Ecto neural progenitor cell (in vitro differentiated cells): ENCODE results near the gene TSHZ1.
"Not testable (repeated sequence)": the region's sequence is repeated elsewhere in the genome, so short reads cannot be mapped to it uniquely, and the experiment has no call there.

Source experiments
- DNase-seq: peaks from one replicate; pipeline ENCODE4 v3.0.0-alpha.2; 2018; ENCODE audit warnings: low spot score

Gene TSHZ1

DNA sequence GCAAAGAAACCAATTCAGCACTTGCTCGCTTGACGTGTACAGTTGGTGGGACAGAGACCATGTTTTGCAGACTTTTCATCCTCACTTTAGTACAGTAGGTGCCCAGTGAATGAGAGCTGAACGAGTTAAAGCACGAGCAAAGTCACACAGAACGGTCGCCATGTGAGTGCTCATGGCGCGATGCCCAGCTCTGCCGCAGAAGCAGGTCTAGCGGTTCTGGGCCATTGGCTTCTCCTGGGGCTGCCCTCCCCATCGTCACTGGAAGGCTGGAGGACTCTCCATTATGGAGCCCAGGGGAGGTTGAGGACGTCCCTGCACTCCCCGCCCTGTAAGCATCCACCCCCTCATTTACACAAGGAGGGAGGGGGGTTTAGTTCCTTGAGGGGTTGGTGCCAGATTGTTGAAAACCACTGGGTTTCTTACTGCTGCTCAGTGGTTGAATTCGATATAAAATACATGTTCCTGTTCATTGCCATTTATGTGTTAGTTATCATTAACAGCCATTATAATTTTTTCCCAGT is 26.6 kb upstream of the TSHZ1 start:
- no peak for DNase-seq

DNA sequence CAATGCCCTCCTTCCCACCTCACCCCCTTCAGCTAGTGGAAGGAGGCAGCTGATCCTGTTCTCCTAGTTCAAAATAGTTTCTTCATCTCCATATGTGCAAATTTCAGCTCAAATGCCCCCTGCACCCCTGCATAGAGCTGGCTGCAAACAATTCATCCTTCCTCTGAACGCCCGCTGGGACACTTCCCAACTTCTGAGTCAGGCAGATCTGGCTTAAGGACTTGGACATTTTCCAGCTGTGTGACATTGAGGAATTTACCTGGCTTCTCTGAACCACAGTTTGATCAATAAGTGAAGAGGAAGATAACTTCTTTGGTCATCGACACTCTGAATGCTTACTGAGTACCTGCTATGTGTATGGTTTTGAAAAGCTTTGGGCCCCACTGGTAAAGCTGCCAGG is 25.1 kb upstream of the TSHZ1 start:
- DNase-seq, result no peak

DNA sequence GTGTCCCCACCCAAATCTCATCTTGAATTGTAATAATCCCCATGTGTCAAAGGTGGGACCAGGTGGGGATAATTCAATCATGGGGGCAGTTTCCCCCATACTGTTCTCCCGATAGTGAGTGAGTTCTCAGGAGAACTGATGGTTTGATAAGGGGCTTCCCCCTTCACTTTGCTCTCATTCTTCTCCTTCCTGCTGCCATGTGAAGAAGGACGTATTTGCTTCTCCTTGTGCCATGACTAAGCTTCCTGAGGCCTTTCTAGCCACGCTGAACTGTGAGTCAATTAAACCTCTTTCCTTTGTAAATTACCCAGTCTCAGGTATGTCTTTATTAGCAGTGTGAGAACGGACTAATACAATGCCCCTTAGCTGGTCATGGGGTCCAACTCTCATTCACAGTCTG is 22.9 kb upstream of the TSHZ1 start:
- DNase-seq, result not testable (repeated sequence)

DNA sequence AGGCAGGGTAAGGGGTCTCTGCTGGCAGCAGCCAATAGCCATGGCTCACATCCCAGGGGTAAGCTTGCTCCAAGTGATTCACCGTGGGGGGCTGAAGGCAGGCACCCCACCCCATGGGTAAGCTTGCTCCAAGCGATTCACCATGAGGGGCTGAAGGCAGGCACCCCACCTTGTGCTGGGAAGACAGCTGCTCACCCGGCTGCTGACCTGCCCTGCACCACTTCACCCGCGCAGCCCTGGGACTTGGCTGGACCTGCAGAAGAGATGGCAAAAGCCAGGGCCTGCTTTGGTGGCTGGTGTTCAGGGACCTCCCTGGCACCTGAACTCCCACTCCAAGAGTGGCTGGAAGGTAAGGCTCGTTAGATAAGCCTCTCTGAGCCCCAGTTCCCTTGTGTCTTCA is 20.9 kb upstream of the TSHZ1 start:
- DNase-seq, result no peak

DNA sequence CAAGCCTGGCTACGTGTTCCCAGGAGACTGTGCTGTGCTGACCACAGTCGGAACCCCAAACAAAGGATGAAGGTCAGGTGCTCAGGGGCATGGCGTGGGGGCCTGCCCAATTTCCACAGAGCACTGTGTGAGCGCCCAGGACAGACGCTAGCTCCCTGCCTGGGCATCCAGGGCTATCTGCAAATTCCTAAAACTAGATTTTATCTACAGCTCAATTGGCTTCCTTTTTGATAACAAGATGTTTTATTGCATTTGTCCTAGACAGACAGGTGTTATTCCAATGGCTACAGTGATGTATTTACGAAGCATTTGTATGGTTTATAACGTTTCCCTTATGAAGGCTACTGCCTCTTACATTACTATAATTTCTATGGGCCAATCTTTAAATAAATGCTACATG is 17.7 kb upstream of the TSHZ1 start:
- no peak for DNase-seq

DNA sequence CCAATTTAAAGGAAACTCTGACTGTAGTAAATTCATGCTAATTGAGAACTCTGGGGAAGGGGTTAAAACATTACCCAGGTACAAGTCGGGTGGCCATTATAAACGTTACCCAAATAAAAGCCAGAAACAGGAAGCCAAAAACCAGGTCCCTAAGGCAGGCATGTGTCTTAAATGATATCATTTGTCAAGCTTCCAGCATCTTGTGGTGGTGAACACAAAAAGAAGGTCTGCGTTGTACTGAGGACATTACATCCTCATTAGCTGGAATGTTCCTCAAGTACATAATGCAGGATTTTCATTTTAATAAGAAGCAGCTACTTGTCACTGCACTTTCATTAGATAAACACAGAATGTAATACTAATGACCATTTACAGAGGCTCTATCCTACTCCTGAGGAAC is 12.6 kb upstream of the TSHZ1 start:
- no peak for DNase-seq

DNA sequence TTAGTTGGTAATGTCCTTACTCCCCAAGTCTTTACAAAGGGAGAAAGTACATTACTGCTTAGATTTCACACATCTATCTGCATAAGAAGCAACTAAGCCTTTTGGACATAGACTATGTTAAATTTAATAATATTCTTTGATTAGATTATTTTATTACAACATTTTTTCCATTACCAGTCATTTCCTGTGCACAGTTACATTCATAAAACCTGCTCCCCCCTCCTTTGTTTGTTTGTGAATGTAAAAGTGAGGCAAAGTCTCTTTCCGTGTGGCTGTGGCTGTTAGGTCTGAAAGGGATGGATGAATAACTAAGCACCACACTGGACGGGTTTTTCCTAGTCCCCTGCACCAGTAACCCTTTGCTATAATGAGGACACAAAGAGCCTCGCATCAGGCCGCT is 11.3 kb upstream of the TSHZ1 start:
- no peak for DNase-seq

DNA sequence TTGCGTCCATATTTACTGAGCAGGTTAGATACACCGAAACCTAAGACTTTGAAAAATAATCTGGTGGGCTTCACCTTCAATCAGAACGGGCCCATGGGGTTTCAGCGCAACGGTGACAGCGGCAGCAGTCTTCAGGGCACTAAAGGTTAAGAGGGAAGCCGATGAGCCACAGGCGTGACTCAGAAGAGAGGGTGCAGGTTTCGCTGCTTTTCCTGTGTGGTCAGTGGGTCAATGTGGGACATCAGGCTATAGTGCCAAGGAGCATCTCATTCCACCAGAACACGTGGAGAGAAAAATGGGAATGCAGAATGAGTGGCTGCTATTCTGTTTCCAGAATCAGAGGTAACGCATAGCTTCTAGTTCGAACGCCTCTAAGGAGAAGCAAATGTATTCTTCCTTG is 10.5 kb upstream of the TSHZ1 start:
- no peak for DNase-seq

DNA sequence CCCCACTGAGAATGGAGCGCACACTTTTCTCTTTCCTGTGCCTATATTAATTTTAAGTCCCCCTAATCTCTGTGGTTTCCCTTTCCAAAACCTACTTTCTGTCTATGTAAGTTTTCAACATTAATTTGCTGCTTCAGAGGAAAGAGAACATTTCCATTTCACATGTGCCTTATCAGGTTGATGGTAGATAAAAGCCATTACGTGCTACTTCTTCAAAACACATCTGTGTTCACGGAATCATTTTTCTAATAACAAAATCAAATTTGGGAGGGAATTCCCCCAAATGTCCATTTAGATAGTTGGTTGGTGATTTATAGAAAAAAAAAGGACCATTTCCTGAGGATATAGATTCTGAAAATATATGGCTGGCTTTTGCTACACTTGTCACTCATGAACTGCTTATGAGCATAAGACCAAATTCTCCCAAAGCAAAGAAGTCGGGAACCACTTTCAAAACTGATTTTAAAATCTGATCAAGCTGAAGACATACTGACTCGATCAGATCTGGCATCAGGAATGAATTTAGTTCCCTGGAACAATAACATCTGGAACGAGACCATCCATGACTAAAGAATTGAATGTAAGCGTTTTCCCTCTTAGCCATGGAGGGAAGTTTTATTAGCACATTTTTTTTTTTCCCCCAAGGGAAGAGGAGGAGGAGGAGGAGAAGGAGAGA is 9.9 kb upstream of the TSHZ1 start:
- DNase-seq, result no peak

DNA sequence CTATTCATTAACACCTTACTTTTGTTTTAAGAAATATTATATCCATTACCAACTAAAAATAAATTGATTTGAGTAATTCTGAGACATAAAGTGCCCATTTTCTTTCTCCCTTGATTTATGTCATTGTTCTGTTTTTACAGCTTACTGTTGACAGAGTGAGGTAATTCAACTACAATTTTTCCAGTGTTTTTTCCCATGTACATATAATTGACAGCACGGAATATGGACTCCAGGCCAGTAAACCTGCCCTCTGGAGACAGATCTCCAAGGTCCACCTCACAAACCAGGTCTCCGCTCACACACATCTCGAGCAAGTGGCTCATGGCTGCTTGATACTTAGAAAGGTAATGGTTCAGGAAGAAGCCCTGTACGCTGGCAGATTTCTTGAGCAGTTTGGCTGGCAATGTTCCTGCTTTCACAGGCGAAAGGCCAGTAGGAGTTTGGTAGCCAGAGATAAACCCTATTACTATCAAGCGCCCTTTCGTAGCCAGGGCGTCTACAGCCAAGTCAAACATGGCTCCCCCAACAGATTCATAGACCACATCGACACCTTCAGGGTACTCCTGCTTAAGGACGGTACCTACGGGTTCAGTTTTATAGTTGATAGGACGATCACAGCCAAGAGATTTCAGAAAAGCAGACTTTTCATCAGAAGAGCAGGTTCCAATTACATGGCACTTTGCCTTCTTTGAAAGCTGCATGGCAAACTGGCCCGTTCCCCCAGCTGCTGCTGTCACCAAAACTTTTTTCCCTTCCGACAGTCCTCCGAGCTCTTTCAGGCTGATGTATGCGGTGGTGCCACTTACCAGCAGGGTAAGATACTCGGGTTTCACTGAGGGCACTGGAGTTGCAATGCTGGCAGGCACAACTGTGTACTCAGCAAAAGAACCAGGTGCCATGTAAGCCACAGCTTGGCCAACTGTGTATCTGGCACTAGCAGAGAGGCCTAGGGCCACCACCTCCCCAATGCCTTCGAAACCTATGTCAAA is 9.0 kb upstream of the TSHZ1 start:
- DNase-seq, result no peak

DNA sequence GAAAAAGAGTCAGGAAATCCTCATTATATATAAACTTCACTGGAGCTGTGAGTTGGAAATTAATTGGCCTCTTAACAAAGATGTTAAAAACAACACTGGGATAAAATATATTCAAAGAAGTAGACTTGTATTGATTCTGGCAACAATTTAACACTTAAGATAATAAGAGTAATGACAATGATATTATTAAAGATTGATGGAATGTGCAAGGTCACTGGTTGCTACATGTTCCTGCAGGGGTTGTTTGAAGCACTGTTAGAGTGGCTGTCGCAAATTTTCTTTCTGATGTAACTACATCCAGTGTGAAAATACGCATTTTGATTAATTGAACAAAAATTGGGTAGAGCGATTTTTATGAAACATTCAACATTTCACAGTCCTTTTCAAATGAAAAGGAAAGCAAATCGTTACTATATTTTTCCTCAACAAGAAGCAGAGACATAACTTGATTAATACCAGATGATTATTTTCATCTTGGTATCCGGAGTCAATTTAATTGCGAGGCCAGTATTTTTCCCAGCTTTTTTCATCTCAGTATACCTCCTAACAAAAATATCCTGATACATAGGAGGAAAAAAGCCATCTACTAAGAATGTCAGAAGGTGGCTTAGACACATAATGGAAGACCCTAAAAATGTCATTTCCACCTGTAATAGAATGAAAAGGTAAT is 7.8 kb upstream of the TSHZ1 start:
- no peak for DNase-seq

DNA sequence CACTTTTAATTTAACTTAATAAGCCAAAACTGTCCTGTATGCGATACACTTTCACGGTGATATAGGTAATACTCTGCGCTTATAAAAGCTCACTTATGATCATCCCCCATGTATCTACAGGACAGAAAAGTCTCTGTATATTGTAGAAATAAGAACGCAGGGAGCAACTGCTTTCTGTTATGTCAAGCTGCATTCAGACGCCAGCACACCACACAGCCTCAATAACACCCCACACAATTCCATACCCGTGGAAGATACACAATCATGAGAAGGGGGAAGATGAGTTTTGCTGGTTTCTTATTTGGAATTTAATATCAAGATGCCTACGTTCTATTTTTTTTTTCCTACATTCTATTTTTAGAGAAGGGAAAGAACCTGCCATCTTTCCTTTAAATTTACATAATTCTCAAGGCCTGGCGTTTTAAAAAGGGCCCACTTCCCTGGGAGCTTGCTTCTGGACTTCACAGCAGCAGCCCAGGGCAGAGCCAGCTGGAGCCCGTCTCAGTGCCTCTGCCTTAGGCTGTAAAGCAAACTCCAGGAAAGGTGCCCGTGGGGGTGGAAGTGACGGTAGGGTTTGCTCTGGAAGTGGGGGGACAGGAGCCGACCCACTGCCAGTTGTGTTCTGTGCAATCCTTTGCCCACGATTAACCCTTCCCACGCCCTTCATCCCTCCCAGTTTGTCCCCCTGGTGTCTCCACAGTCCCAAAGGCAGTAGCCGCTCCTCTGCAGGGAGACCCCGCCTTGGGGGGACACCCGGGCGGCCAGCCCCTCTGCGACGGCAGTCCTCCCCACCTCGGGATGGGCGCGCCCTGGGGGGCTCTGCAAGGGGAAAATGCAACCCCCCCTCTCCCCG is 7.0 kb upstream of the TSHZ1 start:
- no peak for DNase-seq

DNA sequence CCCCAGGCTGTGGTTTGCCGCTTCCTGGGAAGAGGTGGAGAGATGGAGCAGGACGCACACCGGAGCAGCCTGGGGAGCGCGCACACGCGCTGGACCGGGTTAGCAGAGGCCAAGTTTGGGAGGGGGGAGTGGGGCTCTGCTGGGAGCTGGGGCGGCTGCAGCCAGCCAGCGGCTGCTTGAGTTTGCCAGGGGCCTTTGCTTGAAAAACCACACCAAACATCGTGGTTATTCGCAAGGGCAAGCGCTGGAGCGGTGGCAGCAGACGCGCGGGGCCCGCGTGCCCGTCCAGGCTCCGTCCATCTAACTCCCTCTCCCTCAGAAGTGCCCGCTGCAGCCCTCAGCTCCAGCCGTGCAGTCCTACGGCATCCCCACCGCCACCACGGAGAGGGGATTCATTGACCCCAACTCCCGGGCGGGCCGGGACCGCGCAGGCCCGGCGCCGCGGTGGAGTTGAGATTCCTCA is 6.3 kb upstream of the TSHZ1 start:
- DNase-seq, result no peak

DNA sequence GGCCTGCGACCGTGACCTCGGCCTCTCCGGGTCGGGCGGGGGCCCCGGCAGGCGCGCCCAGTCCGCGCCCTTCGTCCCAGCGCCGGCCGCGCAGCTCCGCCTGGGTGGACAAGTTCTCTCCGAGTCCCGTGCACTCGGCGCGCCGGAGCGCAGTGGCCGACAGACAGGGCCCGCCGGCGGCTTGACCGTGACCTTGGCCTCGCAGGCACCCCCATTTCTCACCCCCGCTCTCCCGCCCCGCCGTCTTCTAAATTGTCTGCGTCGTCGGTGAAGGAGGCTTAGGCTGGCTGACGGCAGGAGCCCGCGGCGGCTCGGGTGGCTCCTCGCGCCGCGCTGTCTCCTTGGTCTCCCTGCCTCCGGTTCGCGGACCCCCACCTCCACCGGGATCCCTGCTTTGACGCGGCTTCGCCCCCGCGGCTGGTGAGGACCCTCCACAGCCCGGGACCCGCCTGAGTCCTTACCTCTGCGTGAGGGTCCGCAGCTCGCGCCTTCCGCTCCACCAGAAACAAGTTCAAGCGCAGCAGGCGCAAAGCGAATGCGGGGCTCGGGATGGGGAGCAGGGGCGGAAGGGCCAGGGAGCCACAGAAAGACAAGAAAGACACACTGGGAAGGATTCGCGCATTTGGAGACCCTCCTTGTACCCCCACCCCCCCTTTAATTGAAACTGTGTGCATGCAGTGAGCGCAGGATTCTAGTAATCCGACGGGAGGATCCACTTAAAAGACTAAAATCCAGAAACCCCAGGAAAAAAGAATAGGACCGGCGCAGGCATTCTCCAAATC is 5.7 kb upstream of the TSHZ1 start:
- DNase-seq, result no peak

DNA sequence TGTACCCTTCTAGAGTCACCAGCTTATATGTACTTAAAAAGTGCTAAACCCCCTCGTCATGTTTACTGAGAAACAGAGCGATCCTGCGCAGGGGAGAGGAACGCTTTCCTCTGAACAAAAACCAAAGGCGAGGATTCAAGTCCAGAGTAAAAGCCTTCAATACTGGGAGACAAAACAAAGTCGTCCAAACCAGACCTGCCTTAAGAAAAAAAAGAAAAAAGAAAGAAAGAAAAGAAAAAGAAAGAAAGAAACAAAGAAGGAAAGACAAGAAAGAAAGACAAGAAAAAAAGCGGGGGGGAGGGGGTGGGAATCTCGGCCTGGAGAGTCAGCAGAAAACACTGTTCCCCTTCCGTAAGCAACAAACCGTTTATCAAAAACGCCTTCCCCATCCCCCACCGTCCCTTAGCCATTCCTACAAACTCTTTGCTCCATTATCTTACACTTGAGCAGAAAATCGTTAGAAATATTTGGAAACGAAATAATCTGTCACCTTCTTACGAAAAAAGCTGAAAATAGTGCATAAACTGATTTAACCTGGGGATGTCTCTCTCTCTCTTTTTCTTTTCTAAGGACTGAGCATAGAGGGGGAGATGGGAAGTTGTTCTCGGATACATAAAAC is 5.0 kb upstream of the TSHZ1 start:
- DNase-seq, result no peak

DNA sequence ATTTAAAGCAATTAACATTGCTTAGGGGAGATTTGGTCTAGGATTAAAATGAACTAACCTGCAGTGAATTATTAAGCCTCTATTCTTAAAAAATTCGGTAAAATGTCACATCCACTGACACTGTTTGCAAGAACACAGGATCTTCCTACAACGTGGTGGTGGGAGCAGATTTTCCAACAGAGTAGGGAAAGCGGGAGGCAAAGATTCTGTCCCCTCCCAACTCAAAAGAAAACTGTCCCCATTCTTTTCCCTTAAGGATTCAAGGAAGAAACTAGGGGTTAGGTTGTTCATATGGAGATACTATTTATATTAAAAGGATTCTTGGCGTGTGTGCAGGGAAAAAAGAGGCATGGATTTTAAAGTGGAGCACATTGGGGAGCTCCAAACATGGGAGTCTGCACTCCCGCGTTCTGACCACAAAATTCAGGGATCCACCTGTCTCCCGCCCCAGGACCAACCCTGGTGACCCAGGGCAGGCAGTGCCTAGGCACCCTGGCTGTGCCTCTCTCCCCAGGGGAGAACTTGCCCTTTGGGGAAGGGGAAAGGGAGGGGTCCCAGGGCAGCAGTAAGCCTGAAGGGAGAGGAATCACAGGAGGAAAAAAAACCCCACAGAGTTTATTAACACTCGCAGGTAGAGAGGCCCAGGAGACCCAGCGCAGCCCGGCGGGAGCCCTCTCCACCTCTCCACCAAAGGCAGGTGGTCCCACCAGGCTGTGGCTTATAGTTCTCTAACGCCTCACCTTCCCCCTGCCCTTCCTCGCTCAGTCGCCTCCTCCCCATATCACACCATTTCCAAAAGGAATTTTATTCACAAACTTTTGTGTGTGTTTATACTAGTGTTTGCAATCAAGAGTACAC is 3.9 kb upstream of the TSHZ1 start:
- no peak for DNase-seq

DNA sequence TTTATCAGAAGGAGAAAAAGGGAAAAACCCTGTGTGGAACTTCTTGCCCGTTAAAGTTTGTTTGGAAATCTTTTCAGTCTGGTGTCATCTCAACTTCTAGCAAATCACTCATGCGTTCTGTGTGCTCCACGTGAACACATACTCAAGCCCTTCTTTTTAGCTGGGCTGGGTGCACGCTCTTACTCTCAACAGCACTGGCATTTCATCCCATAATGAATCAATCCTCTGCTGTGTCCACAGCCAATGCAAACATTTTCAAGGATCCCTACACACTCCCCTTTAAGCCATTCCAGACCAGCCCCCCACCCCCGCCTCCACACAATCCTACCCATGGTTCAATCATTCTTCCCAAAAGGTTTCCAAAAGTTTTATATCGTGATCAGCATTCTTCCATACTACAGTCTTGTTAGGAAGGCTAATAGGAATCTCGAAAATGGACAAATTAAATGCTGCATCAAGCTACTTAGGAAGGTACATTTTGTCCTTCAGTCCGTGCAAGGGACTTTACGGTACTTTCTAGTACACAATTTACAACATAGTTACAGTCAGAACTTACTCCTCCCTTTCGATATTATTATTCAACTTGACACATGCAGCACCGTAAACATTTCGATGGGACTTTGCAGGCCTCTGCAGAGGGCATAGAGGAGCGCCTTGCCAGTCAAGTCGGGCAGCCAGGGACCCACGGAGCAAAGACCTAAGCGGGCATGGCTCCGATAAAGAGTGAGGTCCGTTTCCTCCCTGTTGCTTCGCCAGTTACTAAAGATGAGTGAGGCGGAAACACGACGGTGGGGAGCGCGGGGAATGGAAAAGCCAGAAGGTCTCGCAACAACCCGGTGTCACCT is 3.1 kb upstream of the TSHZ1 start:
- no peak for DNase-seq

DNA sequence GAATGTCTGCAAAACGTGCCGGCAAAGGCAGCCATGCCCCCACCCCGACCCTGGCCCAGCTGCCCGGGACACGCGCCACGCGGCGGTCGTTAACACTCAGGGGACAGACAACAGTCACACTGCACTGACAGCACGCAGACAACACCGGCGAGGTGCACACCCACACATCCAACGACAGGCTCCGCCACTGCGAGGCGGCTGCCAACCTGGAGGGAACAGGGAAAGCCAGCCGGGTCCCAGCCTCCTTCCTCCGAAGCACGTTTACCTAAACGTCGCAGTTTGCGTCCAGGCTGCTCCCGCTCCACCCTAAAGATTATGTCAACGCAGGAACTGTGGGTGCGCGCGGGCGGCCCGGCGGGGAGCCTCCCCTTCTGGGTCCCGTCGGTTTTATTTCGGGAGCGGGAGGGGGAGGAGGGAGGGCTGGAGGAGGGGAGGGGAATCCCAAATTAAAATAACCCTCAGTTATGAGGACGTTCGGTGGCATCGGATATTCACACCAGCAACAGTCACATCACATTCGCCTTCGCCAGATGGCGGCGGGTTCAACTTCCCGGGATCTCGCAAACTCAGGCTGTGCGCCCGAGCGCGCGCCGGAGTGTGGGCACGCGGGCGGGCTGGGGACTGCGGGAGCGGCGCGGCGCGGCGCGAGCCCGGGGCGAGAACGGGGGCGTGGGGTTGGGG is 2.3 kb upstream of the TSHZ1 start:
- DNase-seq, result peak; percentile 70
